Muscle layer of colon (tissue), 2 donors: ENCODE results near the gene S100A16.

Source experiments
- H3K27ac ChIP-seq: one replicate; pipeline ENCODE4 v1.7.0; 2013; ENCODE audit warnings: low read depth, mild to moderate bottlenecking, low read length, moderate library complexity
- H3K27me3 ChIP-seq, 2 donors: one replicate each; pipeline ENCODE4 v1.7.0; 2013; ENCODE audit warnings: low read length in 2 of 2, mild to moderate bottlenecking in 2 of 2; ENCODE audit not compliant: insufficient read depth in 2 of 2, control insufficient read depth in 1 of 2
- H3K36me3 ChIP-seq: one replicate; pipeline ENCODE4 v1.7.0; 2013; ENCODE audit warnings: mild to moderate bottlenecking, low read length; ENCODE audit not compliant: insufficient read depth
- H3K4me1 ChIP-seq: one replicate; pipeline ENCODE4 v1.7.0; 2013; ENCODE audit warnings: mild to moderate bottlenecking, low read length; ENCODE audit not compliant: insufficient read depth
- H3K4me3 ChIP-seq, 2 donors: one replicate each; pipeline ENCODE4 v1.7.0; 2013; ENCODE audit warnings: low read length in 2 of 2, low read depth in 1 of 2, mild to moderate bottlenecking in 1 of 2, moderate library complexity in 1 of 2
- H3K9ac ChIP-seq: one replicate; pipeline ENCODE4 v1.7.0; 2013; ENCODE audit warnings: low read length
- H3K9me3 ChIP-seq: one replicate; pipeline ENCODE4 v1.7.0; 2013; ENCODE audit warnings: mild to moderate bottlenecking, low read length
- donor health status: abdominal sarcoma.
- donor health status: Adenocarcinoma of cecum.

The S100A16 gene

GRCh38 chr1:153612755-153613331, at the start of gene S100A16:
S100A16 (minus strand) TSS chr1:153613137; CDS start chr1:153608151, 4,986 bp downstream.
- Histone ChIP-seq H3K27me3 (no peaks in the 10 kb centered on the region), H3K9me3 (no peaks in the 10 kb centered on the region), H3K4me3 (peak within 1 kb of the TSS; percentile 88 to 91), H3K4me1 (peaks cover 42% of the 10 kb centered on the region), H3K27ac (peak within 1 kb of the TSS; percentile 84), H3K36me3 (peaks cover 4% of the 10 kb centered on the region), H3K9ac (peak within 1 kb of the TSS; percentile 78)

GRCh38 chr1:153662269-153662668, 49.3 kb upstream of the S100A16 start:
- H3K9ac ChIP-seq, result no peak overlapping the region
- no peaks in the 10 kb centered on the region for H3K27me3 ChIP-seq
- H3K4me3 ChIP-seq, result no peak overlapping the region
- no peak overlapping the region for H3K27ac ChIP-seq
- H3K9me3 ChIP-seq, result no peaks in the 10 kb centered on the region
- peaks cover 13% of the 10 kb centered on the region for H3K4me1 ChIP-seq
- peaks cover 67% of the 10 kb centered on the region for H3K36me3 ChIP-seq

GRCh38 chr1:153661111-153661708, 48.3 kb upstream of the S100A16 start:
- no peaks in the 10 kb centered on the region for H3K27me3 ChIP-seq
- H3K36me3 ChIP-seq, result peaks cover 56% of the 10 kb centered on the region
- H3K9me3 ChIP-seq, result no peaks in the 10 kb centered on the region
- H3K4me3 ChIP-seq, result no peak overlapping the region
- peaks cover 13% of the 10 kb centered on the region for H3K4me1 ChIP-seq
- H3K9ac ChIP-seq, result no peak overlapping the region
- H3K27ac ChIP-seq, result no peak overlapping the region

GRCh38 chr1:153659656-153660055, 46.7 kb upstream of the S100A16 start:
- Histone ChIP-seq H3K4me3 (peak overlapping the region in 1 of 2 donors; percentile 93), H3K9me3 (no peaks in the 10 kb centered on the region), H3K4me1 (peaks cover 13% of the 10 kb centered on the region), H3K27ac (no peak overlapping the region), H3K27me3 (no peaks in the 10 kb centered on the region), H3K9ac (peak overlapping the region; percentile 96), H3K36me3 (peaks cover 41% of the 10 kb centered on the region)

GRCh38 chr1:153659175-153659534, 46.2 kb upstream of the S100A16 start:
- H3K27me3 ChIP-seq, result no peaks in the 10 kb centered on the region
- H3K4me1 ChIP-seq, result peaks cover 13% of the 10 kb centered on the region
- no peaks in the 10 kb centered on the region for H3K9me3 ChIP-seq
- peaks cover 36% of the 10 kb centered on the region for H3K36me3 ChIP-seq
- peak overlapping the region; percentile 98 for H3K27ac ChIP-seq
- H3K4me3 ChIP-seq, result peak overlapping the region; percentile 90 to 93
- H3K9ac ChIP-seq, result peak overlapping the region; percentile 96

GRCh38 chr1:153658400-153659174, 45.6 kb upstream of the S100A16 start, which contains the start of gene SNAPIN:
SNAPIN (plus strand) TSS chr1:153658703; CDS start chr1:153658744, 41 bp downstream.
- Histone ChIP-seq H3K9ac (peak within 1 kb of the TSS; percentile 96), H3K4me1 (peaks cover 13% of the 10 kb centered on the region), H3K27me3 (no peaks in the 10 kb centered on the region), H3K4me3 (peak within 1 kb of the TSS; percentile 90 to 93), H3K9me3 (no peaks in the 10 kb centered on the region), H3K36me3 (peaks cover 31% of the 10 kb centered on the region), H3K27ac (peak within 1 kb of the TSS; percentile 98)

GRCh38 chr1:153655333-153655732, 42.4 kb upstream of the S100A16 start:
- Histone ChIP-seq H3K4me3 (no peak overlapping the region), H3K4me1 (peaks cover 13% of the 10 kb centered on the region)

GRCh38 chr1:153652805-153653500, 40.0 kb upstream of the S100A16 start:
- Histone ChIP-seq H3K4me3 (no peak overlapping the region), H3K27me3 (no peaks in the 10 kb centered on the region), H3K27ac (no peak overlapping the region), H3K9ac (no peak overlapping the region), H3K9me3 (no peaks in the 10 kb centered on the region), H3K36me3 (no peaks in the 10 kb centered on the region), H3K4me1 (peaks cover 9% of the 10 kb centered on the region)

More at GRCh38 chr1:153655333-153655732, 42.4 kb upstream of the S100A16 start:
- H3K9ac ChIP-seq, result no peak overlapping the region
- no peaks in the 10 kb centered on the region for H3K27me3 ChIP-seq
- H3K27ac ChIP-seq, result no peak overlapping the region
- H3K9me3 ChIP-seq, result no peaks in the 10 kb centered on the region
- no peaks in the 10 kb centered on the region for H3K36me3 ChIP-seq

GRCh38 chr1:153651771-153652170, 38.8 kb upstream of the S100A16 start:
- Histone ChIP-seq H3K9ac (no peak overlapping the region), H3K4me3 (no peak overlapping the region), H3K27me3 (no peaks in the 10 kb centered on the region), H3K9me3 (no peaks in the 10 kb centered on the region), H3K36me3 (no peaks in the 10 kb centered on the region), H3K27ac (no peak overlapping the region), H3K4me1 (peaks cover 8% of the 10 kb centered on the region)

GRCh38 chr1:153649863-153650235, 36.9 kb upstream of the S100A16 start:
- Histone ChIP-seq H3K27ac (no peak overlapping the region), H3K9ac (no peak overlapping the region), H3K36me3 (peaks cover 13% of the 10 kb centered on the region), H3K9me3 (no peaks in the 10 kb centered on the region), H3K4me1 (peaks cover 8% of the 10 kb centered on the region), H3K4me3 (no peak overlapping the region), H3K27me3 (no peaks in the 10 kb centered on the region)
